ENCODE measurements around the gene KCNJ8.
"Not testable (repeated sequence)": the region's sequence is repeated elsewhere in the genome, so short reads cannot be mapped to it uniquely, and the experiment has no call there.

Gene KCNJ8

DNA sequence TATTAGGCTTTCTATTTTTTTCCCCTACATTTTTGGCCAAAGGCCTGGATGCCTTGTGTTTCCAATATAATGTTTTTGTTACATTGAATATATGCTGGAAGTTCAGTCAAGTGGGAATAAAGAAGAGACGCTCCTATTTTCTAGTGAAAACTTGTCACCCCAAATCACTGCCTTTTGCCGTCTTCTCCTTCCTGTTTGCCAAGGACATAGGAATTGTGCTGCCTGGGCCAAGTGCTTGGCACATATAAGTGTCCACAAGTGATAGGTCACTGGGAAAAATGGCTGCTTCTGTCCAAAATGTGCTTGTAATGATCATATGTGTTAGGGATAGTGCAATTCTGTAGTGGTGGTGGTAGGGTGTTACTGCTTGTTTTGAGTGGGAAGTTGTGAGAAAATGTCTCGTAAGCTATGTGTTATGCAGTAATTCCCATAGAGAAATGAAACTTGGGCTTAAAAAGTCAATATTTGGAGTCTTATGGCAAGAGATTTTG, 11.6 kb upstream of the KCNJ8 start:
- DNase-seq (ENCODE audit: low read depth), result no peak

DNA sequence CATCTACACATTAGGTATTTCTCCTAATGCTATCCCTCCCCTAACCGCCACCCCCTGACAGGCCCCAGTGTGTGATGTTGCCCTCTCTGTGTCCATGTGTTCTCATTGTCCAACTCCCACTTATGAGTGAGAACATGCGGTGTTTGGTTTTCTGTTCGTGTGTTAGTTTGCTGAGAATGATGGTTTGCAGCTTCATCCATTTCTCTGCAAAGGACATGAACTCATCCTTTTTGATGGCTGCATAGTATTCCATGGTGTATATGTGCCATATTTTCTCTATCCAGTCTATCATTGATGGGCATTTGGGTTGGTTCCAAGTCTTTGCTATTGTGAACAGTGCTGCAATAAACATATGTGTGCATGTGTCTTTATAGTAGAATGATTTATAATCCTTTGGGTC, 8.2 kb upstream of the KCNJ8 start:
- not testable (repeated sequence) for DNase-seq (ENCODE audit: low read depth)

DNA sequence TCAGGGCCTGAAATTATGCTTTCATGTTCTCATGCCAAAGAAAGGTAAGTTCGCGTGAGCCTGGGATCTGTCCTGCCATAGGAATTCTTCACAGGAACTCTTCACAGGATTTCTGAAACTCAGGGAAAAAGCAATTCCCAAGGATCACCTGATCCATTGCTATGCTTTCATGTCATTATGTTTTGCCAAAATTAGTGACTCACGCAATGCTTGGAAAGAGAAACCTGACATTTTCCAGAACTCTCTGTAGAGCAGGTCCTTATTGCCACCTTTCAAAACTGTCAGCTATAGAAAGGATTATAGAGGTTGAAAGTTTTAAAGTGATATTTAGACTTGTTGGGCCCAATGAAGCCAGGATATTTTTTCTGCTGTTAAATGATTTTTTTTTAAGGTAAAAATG, 6.3 kb upstream of the KCNJ8 start:
- DNase-seq (ENCODE audit: low read depth), result no peak

DNA sequence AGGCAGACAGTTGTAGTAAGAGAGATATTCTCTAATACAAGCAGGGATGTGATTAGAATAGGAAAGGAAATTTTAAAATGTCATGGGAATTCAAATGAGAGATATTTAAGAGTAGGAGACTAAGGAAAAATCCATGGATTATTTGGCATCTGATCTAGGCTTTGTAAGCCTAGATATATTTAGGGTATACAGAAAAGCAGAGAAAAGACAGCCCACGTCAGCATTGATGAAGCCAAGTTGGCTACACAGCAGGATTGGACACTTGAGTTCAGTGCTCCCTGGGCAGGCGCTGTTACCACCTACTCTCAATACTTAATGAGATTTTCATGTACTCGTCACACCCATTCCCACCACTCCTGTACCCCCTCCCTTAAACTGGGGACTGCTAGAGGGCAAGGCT, 1.7 kb upstream of the KCNJ8 start:
- no peak for DNase-seq (ENCODE audit: low read depth)

DNA sequence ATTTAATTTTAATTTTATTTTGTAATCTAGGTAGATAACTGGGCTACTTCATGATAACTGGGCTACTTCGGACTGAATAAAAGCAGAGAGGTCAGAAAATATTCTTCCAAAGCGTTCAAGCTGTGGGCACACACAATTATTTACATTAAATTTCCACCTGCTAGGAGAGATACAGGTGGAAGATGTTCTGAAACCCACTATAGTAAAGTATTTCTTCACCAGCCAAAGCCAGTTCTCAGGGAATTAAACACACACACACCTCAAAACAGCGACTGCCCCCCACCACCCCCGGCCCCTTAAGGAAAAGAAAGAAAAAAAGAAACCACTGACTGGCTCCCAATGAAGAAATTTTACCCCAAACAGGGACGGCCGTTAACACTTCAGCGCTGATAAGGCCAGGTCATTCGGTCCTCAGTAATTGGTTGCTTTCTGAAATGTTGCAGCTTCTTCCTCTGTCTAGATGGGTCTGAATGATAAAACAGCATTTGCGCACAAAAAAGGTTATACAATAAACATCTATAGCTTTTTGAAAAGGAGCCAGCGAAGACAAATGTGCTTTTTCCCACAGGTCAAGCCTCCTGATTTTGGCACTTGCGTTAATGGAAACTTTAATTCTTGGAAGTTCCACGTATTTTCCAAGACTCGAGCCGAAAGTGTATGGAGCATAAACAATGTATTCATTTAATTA, 771 bp upstream of the KCNJ8 start:
- DNase-seq (ENCODE audit: low read depth), result no peak

DNA sequence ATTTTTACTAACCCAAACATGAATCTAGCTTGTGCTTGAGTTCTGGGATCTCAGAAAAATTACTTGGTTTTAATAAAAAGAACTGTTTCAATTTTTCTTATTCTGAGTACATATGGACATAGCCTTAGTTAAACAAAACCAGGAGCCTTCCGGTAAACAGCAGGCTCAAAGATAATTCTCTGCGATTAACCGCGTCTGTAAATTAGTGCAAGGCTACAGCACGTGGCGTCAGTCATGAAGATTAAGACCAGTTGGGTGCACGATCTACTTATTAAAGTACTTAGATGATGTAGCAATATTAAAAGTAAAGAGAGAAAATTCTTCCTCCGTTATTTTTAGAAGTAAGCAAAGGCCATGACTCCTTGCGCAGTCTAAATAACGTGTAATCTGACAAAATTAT, 700 bp downstream of the KCNJ8 start:
- DNase-seq (ENCODE audit: low read depth), result peak; percentile 29

DNA sequence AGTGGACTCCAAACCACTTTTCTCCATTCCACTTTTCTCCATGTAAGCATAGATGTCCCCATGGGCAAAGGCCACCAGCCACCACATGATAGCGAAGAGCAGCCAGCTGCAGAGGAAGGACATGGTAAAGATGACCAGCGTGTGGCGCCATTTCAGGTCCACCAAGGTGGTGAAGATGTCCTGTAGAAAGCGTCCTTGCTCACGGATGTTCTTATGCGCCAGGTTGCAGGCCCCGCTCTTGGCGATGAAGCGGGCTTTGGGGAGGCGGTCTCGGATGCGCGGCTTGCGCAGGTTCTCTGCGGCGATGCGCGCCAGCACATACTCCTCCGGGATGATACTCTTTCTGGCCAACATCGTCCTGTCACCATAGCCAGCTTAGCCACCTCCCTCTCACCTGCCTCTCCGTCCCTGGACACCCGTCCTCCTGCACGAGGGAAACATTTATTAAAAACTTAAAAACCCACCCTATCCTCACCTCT, 1.2 kb downstream of the KCNJ8 start:
- peak; percentile 48 for DNase-seq (ENCODE audit: low read depth)

DNA sequence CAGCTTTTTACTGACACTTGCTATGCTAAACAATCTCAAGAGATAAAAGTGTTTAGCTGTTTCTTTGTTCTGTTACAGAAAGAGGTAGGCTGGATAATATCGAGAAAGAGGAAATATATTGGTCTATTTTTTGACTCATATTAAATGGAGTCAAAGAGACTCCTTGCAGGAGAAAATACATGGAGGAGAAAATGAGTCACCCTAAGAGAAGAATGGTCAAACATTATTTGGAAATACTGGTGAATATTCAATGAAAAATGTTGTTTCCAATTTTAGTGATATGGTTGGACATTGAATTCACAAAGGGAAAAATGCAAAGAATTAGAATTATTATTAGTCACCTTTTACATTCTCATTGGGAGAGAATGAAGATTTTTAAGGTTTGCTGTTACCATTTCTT, 3.2 kb downstream of the KCNJ8 start:
- DNase-seq (ENCODE audit: low read depth), result peak; percentile 74

DNA sequence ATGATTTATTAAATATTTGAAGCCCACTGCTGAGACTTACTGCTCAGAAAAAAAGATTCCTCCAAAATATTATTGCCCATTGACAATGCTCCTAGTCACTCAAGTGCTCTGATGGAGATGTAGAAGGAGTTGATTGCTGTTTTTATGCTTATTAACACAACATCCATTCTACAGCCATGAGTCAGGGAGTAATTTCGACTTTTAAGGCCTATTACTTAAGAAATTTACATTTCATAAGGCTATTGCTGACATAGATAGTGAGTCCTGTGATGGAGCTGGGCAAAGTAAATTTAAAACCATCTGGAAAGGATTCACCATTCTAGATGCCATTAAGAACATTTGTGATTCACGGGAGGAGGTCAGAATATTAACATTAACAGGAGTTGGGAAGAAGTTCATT, 5.2 kb downstream of the KCNJ8 start:
- DNase-seq (ENCODE audit: low read depth), result peak; percentile 52

DNA sequence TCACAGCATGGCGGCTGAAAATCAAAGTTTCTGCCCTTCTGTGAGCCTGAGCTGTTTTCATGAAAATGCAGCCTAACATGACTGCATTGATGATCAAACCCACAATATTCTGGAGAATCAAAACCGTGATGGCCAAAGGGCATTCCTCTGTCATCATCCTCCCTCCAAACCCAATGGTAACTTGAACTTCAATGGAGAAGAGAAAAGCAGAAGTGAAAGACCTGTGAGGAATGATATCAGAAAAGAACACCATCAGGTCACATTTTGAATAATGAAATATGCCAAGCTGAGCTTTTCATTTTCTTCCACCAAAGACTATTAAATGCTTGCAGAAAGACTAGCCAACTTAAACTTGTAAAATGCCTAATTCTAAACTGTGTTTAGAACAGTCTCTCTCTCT, 8.1 kb downstream of the KCNJ8 start:
- no peak for DNase-seq (ENCODE audit: low read depth)

DNA sequence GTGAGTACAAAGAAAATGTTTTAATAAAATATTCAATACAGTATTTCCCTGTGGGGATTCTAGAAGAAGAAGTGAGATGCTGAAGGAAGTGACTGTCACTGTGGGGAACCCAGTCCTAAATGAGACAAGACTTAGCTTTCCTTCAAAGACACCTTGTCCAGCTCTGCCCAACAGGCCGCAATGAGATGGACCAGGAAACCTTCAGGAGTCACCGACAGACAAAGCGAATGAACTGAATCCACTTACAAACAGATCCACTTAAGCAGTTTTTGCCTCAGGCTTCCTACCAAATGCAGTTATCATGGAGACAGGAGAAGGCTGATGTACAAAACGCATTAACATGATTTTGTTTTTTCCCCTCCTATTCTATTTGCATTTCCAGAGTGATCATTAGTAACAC, 9.6 kb downstream of the KCNJ8 start:
- DNase-seq (ENCODE audit: low read depth), result no peak

DNA sequence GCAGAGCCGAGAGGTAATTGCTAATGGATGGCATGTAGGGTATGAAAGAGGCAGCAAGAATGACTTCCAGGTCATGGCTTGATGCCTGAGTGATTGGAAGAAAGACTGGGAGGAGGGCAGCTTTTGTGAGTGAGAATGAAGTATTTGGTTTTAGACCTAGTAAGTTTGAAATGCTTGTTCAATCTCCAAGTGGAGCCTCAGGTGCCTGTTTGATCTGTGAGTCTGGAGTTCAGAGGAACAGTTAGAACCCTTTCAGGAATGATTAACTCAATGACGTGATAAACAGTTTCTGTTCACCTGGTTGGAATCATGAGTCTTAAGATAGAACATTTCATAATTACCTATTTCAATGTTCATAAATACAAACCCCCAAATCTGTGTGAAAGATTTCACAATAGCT, 10.4 kb downstream of the KCNJ8 start:
- DNase-seq (ENCODE audit: low read depth), result no peak

DNA sequence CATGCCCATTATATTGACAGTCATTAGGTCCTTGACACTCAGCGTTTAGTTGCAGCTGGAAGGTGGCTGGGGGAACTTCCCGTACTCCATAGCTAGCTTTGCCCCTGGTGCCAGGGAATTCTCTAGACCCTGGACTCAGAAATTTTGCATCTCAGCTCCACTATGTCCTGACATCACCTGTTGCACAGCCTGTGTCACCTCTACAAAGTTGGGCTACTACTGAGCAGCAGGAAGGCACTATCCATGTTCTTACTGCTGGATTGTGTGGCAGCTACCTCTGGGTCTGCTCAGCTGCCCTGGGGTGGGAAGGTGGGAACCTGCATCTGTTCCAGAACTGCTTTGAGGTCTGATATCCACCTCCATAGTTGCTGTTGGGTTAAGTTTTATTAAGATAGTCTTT, 11.0 kb downstream of the KCNJ8 start:
- DNase-seq (ENCODE audit: low read depth), result no peak

DNA sequence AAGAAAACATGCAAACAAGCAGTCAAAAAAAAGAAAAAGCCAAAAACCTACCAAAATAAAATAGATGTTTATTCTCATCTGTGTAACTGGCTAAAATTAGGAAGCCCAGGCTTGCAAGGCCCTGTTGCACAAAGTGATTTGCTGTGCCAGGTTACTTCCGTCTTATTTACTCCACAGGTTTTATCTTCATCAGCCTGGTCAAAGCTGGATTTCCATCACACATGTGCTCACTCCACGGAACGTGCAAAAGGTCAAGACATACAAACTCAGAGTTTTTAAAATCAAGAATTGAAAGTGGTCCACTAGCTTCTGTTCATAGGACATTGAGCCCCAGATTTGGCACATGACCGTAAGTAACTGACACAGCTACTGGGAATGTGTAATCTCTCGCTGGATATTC, 14.8 kb downstream of the KCNJ8 start:
- no peak for DNase-seq (ENCODE audit: low read depth)

DNA sequence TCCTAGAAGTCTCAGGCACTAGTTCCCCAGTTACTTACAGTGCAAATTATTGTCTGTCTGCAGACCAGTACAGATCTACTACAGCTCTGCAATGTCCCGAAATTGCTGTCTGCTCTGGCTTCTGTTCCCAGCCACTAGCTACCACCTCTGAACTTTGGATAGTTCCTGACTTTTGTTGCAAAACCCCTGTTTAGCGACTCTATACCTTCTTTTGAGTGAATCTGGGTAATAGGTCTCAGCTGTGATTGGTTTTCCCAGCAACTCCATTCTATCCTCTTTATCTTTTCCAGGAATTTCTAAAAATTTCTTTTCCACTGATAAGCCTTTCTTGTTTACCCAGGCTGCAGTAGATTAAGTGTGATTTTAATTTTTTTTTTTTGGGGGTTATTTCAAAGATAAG, 16.8 kb downstream of the KCNJ8 start:
- no peak for DNase-seq (ENCODE audit: low read depth)

DNA sequence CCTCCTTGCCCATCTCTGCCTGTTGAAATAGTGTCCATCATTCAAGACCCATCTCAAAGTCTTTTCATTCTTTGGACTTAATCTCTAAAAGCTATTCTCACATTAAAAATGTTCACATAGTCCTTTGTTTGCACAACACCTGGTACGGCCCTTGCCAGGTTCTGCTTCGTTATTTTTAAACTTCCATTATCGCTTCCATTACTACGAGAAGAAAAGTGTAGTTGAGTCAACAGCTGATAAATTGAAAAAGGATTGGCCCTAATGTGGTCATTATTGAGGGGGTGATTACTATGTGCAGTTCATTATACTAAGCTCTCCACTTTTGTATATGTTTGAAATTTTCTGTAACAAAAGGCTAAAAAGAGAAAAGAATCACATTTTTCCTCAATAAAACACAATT, 17.8 kb downstream of the KCNJ8 start:
- DNase-seq (ENCODE audit: low read depth), result no peak

DNA sequence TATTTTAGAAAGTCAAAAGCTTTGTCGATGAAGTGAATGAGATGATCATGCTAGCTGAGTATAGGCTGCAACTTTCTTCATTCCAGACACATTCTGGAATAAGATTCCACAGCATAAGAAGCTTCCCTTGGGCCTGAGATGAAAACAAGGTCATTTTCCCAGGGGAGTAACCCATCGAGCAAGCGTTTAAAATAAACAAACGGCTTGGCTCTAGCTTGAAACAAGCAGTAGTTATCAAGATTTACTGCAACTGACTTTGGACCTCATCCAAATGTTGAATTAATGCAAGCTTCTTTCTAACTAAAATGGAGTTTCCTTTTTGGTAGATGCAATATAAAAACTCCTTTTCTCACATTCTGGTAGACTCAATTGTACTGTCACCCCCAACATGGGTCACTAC, 23.0 kb downstream of the KCNJ8 start:
- DNase-seq (ENCODE audit: low read depth), result peak; percentile 91

DNA sequence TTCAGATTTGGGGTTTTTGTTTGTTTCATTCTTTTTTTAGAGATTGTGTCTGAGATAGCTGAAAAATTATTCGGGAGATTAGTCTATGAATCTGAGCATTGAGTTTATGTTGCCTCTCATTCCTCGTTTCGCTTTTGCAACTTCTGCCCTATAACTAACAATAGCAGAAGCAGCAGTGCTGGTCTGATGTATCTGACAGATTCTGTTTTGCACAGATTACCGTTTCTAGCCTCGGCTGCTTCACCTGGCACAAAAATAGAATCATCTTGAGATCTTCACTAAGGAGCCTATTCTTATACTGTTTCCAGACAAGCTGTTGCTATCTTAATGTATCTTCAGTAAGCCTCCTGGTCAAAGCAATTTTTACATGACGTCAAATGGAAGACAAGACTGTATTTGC, 29.2 kb downstream of the KCNJ8 start:
- no peak for DNase-seq (ENCODE audit: low read depth)

DNA sequence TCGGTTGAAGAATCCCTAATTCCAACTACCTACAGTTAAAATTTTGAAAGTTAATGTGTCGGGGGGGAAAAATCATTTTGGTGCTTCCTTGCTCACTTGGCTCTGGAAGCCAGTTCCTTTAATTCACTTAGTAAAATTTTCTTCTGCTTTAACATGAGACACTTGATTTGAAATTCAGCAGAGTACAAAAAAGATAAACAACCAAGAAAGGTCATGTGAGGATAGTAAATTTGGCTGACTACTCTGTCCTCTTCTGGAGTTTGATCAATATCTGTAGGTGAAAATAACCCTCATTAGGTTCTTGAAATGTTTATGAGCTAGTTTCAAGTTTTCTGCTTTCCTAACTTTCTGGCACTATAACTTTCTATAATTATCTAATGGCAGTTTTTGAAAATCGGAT, 43.4 kb downstream of the KCNJ8 start:
- no peak for DNase-seq (ENCODE audit: low read depth)

DNA sequence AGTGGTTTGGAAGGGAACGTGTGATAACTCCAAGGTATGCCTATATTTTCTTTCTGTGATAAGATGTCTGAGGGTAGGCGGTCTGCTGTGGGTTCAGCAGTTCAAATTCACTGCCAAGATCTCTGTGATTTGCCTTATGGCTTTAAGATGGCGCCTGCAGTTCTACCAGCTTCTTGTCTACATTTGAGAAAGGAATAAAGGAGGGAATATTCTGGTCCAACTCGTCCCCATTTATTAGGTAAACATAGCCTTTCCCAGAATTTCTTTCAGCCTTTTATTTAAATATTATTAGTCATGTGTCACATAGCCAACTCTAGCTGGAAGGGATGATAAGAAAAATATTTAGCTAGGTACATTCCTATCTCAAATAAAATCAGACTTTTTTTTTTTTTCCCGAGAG, 48.8 kb downstream of the KCNJ8 start:
- no peak for DNase-seq (ENCODE audit: low read depth)

DNA sequence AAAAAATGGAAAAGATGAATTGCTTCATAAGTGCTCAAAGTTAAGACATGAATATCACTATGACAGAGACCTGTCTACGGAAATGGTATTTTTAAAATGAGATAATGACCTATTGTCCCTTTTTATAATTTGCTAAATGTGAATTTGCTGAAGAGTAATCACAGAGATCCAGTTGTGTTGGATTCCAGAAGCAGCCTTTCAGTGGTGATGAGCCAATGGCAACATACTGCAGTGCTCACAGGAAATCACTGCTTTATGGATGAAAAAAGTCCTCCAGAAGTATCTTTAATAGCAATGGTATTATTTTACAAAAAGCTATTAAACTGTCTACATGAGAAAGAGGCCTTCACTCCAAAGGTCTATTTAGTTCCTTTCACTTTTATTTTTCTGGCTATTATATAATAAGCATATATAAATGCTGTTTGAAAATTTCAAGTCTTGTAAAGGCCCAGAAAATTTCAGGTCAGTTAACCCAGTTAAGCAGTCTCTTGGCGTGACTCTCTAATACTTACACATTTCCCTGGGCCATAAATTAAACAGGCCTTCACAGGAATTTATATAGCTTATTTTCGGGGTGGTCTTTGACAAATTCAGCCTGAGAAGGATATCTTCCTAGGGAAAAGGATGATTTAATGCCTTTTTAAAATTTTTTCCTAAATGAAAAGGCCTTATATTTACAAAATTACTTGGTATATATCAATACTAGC, 55.4 kb downstream of the KCNJ8 start:
- DNase-seq (ENCODE audit: low read depth), result no peak

DNA sequence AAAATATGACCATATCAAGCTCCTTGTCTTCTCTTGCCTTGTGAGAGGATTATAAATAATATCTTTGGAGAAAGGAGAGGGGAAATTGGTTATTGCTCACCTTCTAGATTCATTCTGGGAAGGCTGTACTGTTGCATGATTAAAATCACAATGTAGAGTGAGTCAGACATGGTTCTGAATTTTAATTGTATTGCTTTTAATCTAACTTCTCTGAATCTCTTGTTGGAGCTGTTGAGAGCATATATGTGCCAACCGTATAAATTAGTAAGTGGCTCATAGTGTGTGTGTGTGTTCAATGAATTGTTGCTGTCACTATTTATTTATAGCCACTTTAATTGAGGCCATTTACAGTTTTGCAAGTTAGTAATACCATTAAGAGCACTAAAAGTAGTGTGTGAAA, 56.1 kb downstream of the KCNJ8 start:
- no peak for DNase-seq (ENCODE audit: low read depth)

DNA sequence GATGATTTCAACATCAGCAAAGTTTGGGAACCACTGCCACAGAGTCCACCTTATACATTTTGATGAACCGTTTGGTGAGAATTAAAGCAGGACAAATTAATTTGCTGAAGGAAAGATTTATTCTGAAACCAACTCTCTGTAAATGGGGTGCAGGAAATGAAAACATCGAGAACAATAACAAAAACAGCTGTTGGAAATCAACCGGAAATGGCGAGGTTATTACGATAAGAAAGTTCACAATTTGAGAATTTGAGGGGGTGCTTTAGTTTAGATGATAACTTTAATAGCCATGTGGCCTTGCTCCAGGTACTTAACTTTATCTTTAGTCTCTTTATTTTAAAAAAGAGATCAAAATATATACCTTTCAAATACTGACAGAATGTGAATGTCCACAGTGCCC, 56.7 kb downstream of the KCNJ8 start:
- DNase-seq (ENCODE audit: low read depth), result no peak

DNA sequence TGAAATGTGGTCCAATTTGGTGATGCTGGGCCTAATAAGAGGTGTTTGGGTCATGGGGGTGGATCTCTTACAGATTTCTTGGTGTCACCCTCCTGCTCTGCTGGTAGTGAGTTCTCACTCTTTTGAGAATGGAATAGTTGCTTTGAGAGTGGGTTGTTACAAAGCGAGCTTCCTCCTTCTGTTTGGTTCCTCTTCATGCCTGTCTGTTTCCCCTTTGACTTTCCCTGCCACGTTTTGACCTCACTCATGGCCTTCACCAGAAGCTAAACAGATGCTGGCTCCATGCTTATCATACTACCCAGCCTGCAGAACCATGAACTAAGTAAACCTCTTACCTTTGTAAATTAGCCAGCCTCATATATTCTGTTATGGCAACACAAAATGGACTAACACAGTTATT, 59.1 kb downstream of the KCNJ8 start:
- no peak for DNase-seq (ENCODE audit: low read depth)

Data from EH (cell line).